B cell (primary cell): Measurements from ENCODE around the gene WDR35. TPM values are rescaled to one million over a fixed set of nuclear protein-coding genes. Genes with fewer than 3 reads are reported as not detected.

Experiments
- ATAC-seq: fragments of 200-7000 bp; cut with Tn5 transposase; one replicate; pipeline ENCODE4 v1.10.0; 2021; ENCODE audit warnings: low read depth, mild to moderate bottlenecking, moderate number of reproducible peaks, moderate library complexity
- CTCF ChIA-PET: fragments of 350-600 bp; sonication (Branson Sonifier 250); formaldehyde crosslinking; loops from one replicate; lab custom pipeline; 2021; ENCODE audit warnings: antibody characterized with exemption, inconsistent platforms; lab: Charles Lee
- POLR2A ChIA-PET: fragments of 350-600 bp; sonication (Branson Sonifier 250); formaldehyde crosslinking; loops from one replicate; lab custom pipeline; 2021; ENCODE audit warnings: antibody characterized with exemption; lab: Charles Lee
- DNase-seq: peaks from one replicate; pipeline ENCODE4 v3.0.0; 2013
- H2AFZ ChIP-seq: 2 replicates; pipeline ENCODE4 v1.6.1; 2012; ENCODE audit warnings: mild to moderate bottlenecking, low read depth, low read length; ENCODE audit not compliant: insufficient read depth, poor library complexity, severe bottlenecking
- H3K27ac ChIP-seq, 2 donors: 1 replicate in 1 of 2; 2 replicates in 1 of 2; pipeline ENCODE4 v1.5.1; 2012 to 2013; ENCODE audit warnings: low read length in 2 of 2, mild to moderate bottlenecking in 2 of 2, moderate library complexity in 1 of 2
- H3K27me3 ChIP-seq, 4 experiments: fragments of 200-600 bp in 1 of 4; sonication (generic) in 1 of 4; replicated peaks in 1 of 4; 1 replicate in 2 of 4; 2 replicates in 2 of 4; pipeline versions ENCODE4 v1.6.1 to v1.7.0; 2013 to 2016; ENCODE audit warnings: low read length in 3 of 4, mild to moderate bottlenecking in 2 of 4, mixed read lengths in 1 of 4, moderate library complexity in 1 of 4; ENCODE audit not compliant: insufficient read depth in 4 of 4, control insufficient read depth in 3 of 4; ENCODE audit errors: control extremely low read depth in 1 of 4
- H3K36me3 ChIP-seq, 2 experiments: replicated peaks in 1 of 2; 1 replicate in 1 of 2; 2 replicates in 1 of 2; pipeline versions ENCODE4 v1.6.1 to v1.7.1; 2013; ENCODE audit warnings: low read length in 1 of 2; ENCODE audit not compliant: insufficient read depth in 2 of 2, control insufficient read depth in 1 of 2; ENCODE audit errors: control extremely low read depth in 1 of 2, extremely low read depth in 1 of 2
- H3K4me1 ChIP-seq, 2 donors: fragments of 200-600 bp in 1 of 2; sonication (generic) in 1 of 2; 1 replicate in 1 of 2; 2 replicates in 1 of 2; pipeline versions ENCODE4 v1.5.1 to v1.6.1; 2013 to 2017; ENCODE audit warnings: low read length in 2 of 2; ENCODE audit not compliant: control insufficient read depth in 2 of 2, insufficient read depth in 2 of 2
- H3K4me2 ChIP-seq: replicated peaks from 2 replicates; pipeline ENCODE3; 2012; ENCODE audit warnings: mild to moderate bottlenecking, low read depth, low read length; ENCODE audit not compliant: poor library complexity, severe bottlenecking
- H3K4me3 ChIP-seq, 5 experiments: fragments of 200-600 bp in 1 of 5; sonication (generic) in 1 of 5; 1 replicate in 3 of 5; 2 replicates in 2 of 5; pipeline versions ENCODE4 v1.5.1 to v1.7.0; 2011 to 2016; ENCODE audit warnings: low read length in 4 of 5, mild to moderate bottlenecking in 4 of 5, low read depth in 2 of 5, control low read depth in 1 of 5, moderate library complexity in 1 of 5; ENCODE audit not compliant: insufficient read depth in 1 of 5; ENCODE audit errors: control extremely low read depth in 1 of 5, extremely low read depth in 1 of 5
- H3K79me2 ChIP-seq: fragments of 200-600 bp; sonication (generic); one replicate; pipeline ENCODE4 v1.6.0; 2016; ENCODE audit warnings: low read length; ENCODE audit not compliant: control insufficient read depth, insufficient read depth
- H3K9ac ChIP-seq: fragments of 200-600 bp; sonication (generic); 2 replicates; pipeline ENCODE4 v1.6.1; 2017; ENCODE audit warnings: mild to moderate bottlenecking, low read length, moderate library complexity
- H3K9me3 ChIP-seq, 3 donors: one replicate each; pipeline versions ENCODE4 v1.6.1 to v1.7.1; 2013; ENCODE audit warnings: low read length in 2 of 3; ENCODE audit not compliant: control insufficient read depth in 2 of 3, insufficient read depth in 1 of 3; ENCODE audit errors: control extremely low read depth in 1 of 3
- H4K20me1 ChIP-seq: 2 replicates; pipeline ENCODE4 v1.6.0; 2012; ENCODE audit warnings: mild to moderate bottlenecking, low read length; ENCODE audit not compliant: insufficient read depth, control insufficient read depth, poor library complexity, severe bottlenecking
- H3K27ac Mint-ChIP-seq: one replicate; pipeline ENCODE4 v1.8.0; 2021; ENCODE audit warnings: mixed read lengths
- H3K27me3 Mint-ChIP-seq: one replicate; pipeline ENCODE4 v1.8.0; 2021; ENCODE audit warnings: mixed read lengths
- H3K4me1 Mint-ChIP-seq: one replicate; pipeline ENCODE4 v1.8.0; 2021; ENCODE audit warnings: mixed read lengths
- H3K4me3 Mint-ChIP-seq: one replicate; pipeline ENCODE4 v1.8.0; 2021; ENCODE audit warnings: mixed read lengths
- H3K9me3 Mint-ChIP-seq: one replicate; pipeline ENCODE4 v1.8.0; 2022; ENCODE audit warnings: mixed read lengths; ENCODE audit not compliant: insufficient read depth
- CTCF ChIP-seq: fragments of 200-600 bp; IDR thresholded peaks from one replicate; pipeline ENCODE4 v1.8.0; 2022; ENCODE audit warnings: antibody characterized with exemption, mild to moderate bottlenecking
- EZH2 ChIP-seq: IDR thresholded peaks from 2 replicates; pipeline ENCODE4 v1.6.1; 2012; ENCODE audit warnings: borderline replicate concordance, low read depth, mild to moderate bottlenecking, moderate library complexity, low read length; ENCODE audit not compliant: insufficient read depth, poor library complexity, severe bottlenecking
- WGBS: methylation state at CpG from one replicate; pipeline ENCODE4 v1.1.5; 2013; ENCODE audit warnings: missing lambda C conversion rate; ENCODE audit not compliant: insufficient coverage; 5-methylcytosine and 5-hydroxymethylcytosine counted together
- intact Hi-C: fragments of 100-400 bp; cut with micrococcal nuclease; formaldehyde crosslinking; loops from one replicate; pipeline ENCODE4 v1.10.0; 2022
- polyA plus RNA-seq: library from polyadenylated mRNA; depleted of rRNA; stranded (reverse); fragments of >200 nt; gene quantifications from 2 replicates; pipeline ENCODE4 v1.2.3, GENCODE V29; 2012
- total RNA-seq, 2 donors: library from RNA; stranded (reverse); fragments of 120-200 nt in 1 of 2; gene quantifications; 1 replicate in 1 of 2; 2 replicates in 1 of 2; pipeline versions ENCODE4 v1.2.3 to v1.2.4, GENCODE V29; 2013 to 2022

The WDR35 gene
- total and polyA plus RNA-seq, 2 donors (not counting 1 experiment from before 2014, with no cell fraction given): 2.4 to 9.4 TPM

DNA sequence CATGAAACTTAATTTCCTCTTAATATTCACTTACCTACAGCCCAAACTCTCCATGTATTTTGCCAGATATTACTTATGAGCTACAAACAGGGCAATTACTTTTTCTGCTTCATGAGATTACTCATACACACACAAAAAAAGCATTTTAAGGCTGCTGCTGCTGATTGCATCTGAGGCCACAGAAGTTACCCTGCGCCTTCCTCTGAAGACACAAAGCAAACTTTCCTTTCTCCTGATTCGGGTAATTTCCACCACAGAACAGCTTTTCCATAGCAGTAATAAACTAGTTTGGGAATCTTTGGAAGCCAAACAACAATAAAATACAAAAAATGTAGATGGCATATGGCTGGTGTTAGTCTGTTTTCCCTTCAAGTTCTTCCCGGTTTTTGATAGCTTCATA is 94.4 kb downstream of the WDR35 start:
- CTCF ChIA-PET: no interaction called here
- Histone ChIP-seq H3K27ac (no peak overlapping the region), H3K36me3 (peaks cover 0 to 1% of the 10 kb centered on the region in 2 experiments), H3K9ac (no peak overlapping the region), H3K4me2 (no peak overlapping the region), H3K9me3 (peaks cover 0 to 4% (median 0%) of the 10 kb centered on the region in 3 donors), H2AFZ (no peak overlapping the region), H3K4me1 (peaks cover 15 to 30% of the 10 kb centered on the region in 2 donors), H3K79me2 (peaks cover 55% of the 10 kb centered on the region), H4K20me1 (peaks cover 18% of the 10 kb centered on the region), H3K4me3 (no peak overlapping the region), H3K27me3 (no peaks in the 10 kb centered on the region)
- ATAC-seq (no peak), DNase-seq (no peak)
- Mint-ChIP-seq H3K4me3 (no peak overlapping the region), H3K9me3 (peaks cover 4% of the 10 kb centered on the region), H3K4me1 (peaks cover 52% of the 10 kb centered on the region), H3K27ac (no peak overlapping the region), H3K27me3 (no peaks in the 10 kb centered on the region)
- 100% methylated on average over 1 of the region's 3 CpGs for WGBS
- POLR2A ChIA-PET: no interaction called here
- TF ChIP-seq EZH2: no peak
- no peak for TF ChIP-seq CTCF
- intact Hi-C loops: no loop called here

GRCh38 chr2:19894134-19894792 is 95.6 kb downstream of the WDR35 start:
- Histone ChIP-seq H3K79me2 (peaks cover 46% of the 10 kb centered on the region), H2AFZ (no peak overlapping the region), H3K27ac (no peak overlapping the region), H3K27me3 (no peaks in the 10 kb centered on the region), H3K9ac (no peak overlapping the region), H3K4me3 (no peak overlapping the region), H3K9me3 (peaks cover 0 to 4% (median 0%) of the 10 kb centered on the region in 3 donors), H3K4me2 (no peak overlapping the region), H3K4me1 (peaks cover 7 to 21% of the 10 kb centered on the region in 2 donors), H4K20me1 (peaks cover 18% of the 10 kb centered on the region), H3K36me3 (peaks cover 0 to 1% of the 10 kb centered on the region in 2 experiments)
- H3K27ac Mint-ChIP-seq: no peak overlapping the region
- peaks cover 45% of the 10 kb centered on the region for H3K4me1 Mint-ChIP-seq
- TF ChIP-seq CTCF (no peak), EZH2 (no peak)
- ATAC-seq (no peak), DNase-seq (no peak)
- ChIA-PET CTCF (interaction anchor here (1.2 kb wide), 1 partner anchor 30 kb away, joined by 3 read pairs; no protein-coding TSS in a partner anchor), POLR2A (no interaction called here)
- peaks cover 4% of the 10 kb centered on the region for H3K9me3 Mint-ChIP-seq
- no peak overlapping the region for H3K4me3 Mint-ChIP-seq
- 90% methylated on average over 3 of the region's 4 CpGs for WGBS
- H3K27me3 Mint-ChIP-seq: no peaks in the 10 kb centered on the region
- intact Hi-C loops: no loop called here
